D341Med (cell line): ENCODE results near the gene GRAP2.
"Not testable (repeated sequence)": the region's sequence is repeated elsewhere in the genome, so short reads cannot be mapped to it uniquely, and the experiment has no call there.

ENCODE experiments used
- DNase-seq: peaks from one replicate; pipeline ENCODE4 v3.0.0; 2012; ENCODE audit warnings: low spot score

Gene GRAP2

GRCh38 chr22:39967103-39967829, 66.4 kb downstream of the GRAP2 start:
- no peak for DNase-seq

DNA sequence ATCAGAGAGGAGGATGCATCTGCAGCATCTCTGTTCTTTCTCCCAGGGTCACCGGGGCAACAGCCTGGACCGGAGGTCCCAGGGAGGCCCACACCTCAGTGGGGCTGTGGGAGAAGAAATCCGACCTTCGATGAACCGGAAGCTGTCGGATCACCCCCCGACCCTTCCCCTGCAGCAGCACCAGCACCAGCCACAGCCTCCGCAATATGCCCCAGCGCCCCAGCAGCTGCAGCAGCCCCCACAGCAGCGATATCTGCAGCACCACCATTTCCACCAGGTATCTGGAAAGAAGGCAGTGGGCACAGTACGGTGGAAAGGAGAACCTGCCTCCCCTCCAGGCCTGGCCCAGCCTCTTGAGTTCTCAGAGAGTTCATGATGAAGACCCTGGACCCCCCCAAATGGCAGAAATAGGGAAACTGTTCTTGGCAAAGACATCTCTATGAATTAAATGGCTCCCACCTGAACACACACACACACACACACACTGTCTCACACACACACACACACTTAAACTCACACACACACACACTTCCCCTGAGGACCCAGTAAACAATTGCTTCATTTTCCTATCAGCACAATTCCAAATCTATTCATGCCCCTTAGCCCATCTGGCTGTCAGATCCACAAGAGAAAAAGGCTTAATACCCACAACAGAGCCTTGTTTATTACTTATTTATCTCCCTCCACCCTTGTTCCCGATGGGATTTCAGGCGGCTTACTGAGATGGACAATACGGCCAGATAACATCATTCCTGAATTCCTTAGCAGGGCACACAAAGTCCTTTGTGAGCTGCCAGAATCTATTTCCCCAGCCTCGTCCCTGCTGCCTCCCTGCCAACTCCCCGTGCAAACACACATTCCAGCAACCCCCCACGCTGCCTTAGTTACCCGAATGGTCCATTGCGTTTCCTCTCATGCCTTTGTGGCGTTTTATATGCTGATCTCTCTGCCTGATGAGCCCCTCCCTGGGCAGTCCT, 67.4 kb downstream of the GRAP2 start:
- DNase-seq: no peak

DNA sequence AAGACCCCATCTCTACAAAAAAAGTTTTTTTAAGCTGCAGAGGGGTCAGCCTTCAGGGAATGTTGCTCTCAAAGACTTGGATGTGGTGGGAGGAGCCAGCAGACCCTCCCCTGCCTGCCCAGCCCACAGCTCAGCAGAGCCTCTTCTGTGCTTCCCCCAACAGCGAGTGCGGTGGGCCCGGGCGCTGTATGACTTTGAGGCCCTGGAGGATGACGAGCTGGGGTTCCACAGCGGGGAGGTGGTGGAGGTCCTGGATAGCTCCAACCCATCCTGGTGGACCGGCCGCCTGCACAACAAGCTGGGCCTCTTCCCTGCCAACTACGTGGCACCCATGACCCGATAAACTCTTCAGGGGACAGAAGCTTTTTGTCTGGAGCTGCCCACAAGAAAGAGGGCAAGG, 69.9 kb downstream of the GRAP2 start:
- DNase-seq: no peak

DNA sequence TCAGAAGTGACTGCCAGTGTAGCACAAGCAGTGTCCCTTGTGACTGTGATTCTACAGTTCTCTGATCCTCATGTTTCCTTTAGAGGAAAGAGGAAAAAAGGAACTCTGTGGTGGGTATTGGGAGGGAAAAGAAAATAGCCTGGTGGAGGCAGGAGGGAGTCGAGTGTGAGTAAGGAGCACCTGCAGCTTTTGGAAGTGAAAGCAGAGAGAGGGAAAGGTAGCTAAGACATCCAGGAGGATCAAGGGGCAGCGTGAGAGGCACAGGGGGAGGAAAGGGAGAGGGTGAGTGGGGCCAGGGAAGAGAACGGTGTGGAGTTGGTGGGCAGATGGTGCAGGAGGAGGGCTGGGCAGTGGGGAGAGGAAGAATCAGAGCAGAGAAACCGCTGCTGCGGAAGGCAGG, 71.8 kb downstream of the GRAP2 start:
- DNase-seq: no peak

DNA sequence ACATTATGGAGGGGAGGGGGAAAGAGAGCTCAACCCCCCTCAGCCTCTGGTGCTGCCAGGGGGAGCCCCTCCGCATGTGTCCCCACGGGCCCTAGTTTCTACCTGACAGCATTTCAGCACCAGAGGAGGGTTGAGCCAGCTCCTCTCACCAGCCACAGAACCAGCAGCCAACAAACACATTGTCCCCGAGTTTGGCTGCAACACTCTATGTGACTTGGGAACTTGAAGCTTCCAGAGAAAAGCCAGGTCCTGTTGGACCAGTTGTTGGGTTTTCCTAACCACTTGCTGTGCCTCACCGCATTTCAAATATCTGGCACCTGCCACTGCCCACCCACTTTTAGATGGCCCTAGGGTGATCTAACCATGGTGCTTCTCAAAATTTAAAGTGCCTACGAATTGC, 72.8 kb downstream of the GRAP2 start:
- no peak for DNase-seq

GRCh38 chr22:39974065-39974464, 73.2 kb downstream of the GRAP2 start:
- no peak for DNase-seq

DNA sequence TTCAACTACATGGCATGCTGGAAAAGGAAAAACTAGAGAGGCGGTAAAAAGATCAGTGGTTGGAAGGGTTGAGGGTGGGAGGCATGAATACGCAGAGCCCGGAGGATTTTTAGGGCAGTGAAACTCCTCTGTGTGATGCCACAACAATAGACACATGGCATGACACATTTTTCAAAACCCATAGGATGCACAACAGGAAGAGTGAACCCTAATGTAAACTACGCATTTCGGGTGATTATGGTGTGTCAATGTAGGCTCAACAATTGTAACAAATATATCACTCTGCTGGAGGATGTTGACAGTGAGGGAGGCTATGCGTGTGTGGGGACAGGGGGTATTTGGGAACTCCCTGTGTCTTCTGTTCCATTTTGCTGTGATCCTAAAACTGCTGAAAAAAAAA, 78.2 kb downstream of the GRAP2 start:
- DNase-seq: no peak

DNA sequence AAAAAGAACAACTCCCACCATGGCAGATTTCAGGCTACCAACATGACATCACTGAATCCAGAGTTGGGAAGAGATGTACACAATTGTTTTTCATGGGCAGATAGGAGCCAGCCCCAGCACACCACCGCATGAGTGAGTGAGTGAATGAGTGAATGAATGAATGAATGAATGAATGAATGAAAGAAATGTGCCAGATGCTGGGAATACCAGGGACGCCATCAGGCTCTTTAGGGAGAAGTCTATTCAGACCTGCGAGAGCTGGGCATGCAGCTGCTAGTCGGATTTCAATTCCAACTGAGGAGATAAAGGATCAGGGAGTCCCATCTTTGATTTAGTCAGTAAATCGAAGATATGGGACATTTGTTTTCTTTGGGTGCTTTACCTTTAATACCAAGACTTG, 78.6 kb downstream of the GRAP2 start:
- no peak for DNase-seq

- DNase-seq: no peak
These were observed 79.7 kb downstream of the GRAP2 start for GRCh38 chr22:39980596-39980995.

GRCh38 chr22:39983346-39983745, 82.5 kb downstream of the GRAP2 start:
- DNase-seq: no peak

GRCh38 chr22:39984006-39984405, 83.1 kb downstream of the GRAP2 start:
- no peak for DNase-seq

DNA sequence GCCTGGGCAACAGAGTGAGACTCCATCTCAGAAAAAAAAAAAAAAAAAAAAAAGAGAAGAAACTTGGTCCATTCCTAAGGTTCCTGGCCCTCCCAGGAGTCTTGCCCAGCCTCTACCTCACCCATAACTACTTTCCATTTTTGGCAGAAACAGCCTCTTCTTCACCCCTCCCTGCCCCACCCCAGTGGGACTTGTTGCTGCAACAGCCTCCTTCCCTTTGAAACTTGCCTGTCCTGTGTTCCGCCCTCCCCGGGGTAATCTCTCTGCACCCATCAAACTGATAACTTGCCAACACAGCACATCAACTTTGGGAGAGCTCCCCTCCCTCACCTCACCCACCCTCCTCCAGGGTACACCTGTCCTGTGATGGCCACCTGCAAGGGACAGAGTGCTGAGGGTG, 83.9 kb downstream of the GRAP2 start:
- no peak for DNase-seq

- no peak for DNase-seq
These were observed 84.6 kb downstream of the GRAP2 start for GRCh38 chr22:39985383-39986035.

DNA sequence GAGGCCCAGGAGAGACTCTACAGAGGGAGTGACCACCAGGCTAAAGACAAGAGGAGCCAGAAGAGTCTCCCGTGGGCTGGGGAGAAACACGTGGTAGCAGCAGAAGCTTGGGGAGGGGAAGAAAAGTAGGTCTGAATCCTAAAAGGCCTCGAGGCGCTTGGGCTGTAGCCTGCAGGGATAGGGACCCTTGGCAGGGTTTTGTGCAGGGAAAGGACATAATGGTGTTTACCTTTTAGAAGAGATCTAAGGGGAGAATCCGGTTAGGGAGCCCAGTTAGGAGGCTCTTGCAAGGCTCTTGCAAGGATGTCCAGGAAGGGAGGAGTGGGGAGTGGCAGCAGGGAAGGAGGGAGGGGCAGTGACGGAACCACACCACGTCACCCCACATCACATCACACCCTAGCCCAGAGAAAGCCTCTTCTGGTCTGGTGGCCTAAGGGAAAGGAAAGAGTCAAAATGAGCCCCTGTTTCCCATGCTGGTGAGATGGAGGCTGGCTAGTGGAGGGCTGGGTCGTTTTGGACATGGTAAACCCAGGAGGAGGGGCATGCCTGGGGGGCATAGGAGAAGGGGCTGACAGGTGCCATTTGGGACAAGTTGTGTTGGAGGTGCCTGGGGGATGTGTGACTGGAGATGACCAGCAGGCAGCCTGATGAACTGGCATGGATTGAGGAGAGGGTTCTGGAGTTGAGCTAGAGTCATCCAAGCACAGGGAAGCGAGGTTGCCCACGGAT, 87.7 kb downstream of the GRAP2 start:
- no peak for DNase-seq

- no peak for DNase-seq
These were observed 88.7 kb downstream of the GRAP2 start for GRCh38 chr22:39989633-39990032.

DNA sequence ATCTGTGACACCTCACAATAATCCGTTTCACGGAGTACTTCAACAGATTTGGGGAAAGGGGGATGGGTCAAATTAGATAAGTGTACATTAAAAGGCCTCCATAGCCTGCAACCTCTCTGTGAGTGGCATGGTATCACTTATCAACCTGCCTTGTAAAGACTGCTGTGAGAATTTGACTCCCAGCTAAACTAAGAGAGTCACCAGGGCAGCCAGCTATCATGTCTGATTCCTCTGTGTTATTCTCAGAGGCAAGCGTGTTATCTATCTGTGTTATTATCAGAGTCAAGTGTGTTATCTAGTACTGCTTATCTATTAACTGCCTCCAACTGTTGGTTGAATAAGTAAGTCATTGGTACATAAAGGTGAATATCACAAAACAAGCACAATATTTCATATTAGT, 89.8 kb downstream of the GRAP2 start:
- no peak for DNase-seq

- no peak for DNase-seq
These were observed 90.4 kb downstream of the GRAP2 start for GRCh38 chr22:39991159-39991860.

- DNase-seq: no peak
These were observed 91.4 kb downstream of the GRAP2 start for GRCh38 chr22:39992088-39992826.

DNA sequence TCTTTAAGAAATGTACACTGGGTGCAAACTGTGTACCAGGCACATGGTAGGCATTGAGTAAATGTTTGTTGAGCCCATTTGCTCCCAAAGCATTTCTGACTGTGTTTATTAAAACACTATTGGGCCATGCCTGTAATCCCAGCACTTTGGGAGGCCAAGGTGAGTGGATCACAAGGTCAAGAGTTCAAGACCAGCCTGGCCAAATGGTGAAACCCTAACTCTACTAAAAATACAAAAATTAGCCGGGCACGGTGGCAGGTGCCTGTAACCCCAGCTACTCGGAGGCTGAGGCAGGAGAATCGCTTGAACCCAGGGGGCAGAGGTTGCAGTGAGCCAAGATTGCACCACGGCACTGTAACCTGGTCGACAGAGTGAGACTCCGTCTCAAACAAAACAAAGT, 92.0 kb downstream of the GRAP2 start:
- DNase-seq: not testable (repeated sequence)

- DNase-seq: no peak
These were observed 93.2 kb downstream of the GRAP2 start for GRCh38 chr22:39994041-39994565.
